Tibial artery (tissue), 4 donors: ENCODE measurements around the gene KRTAP1-5.

ENCODE experiments used
- DNase-seq, 2 donors: peaks; one replicate each; pipeline ENCODE4 v3.0.0-alpha.2; 2019
- H3K27ac ChIP-seq, 2 donors: fragments of 200-600 bp; sonication (generic) in 1 of 2; 1 replicate in 1 of 2; 2 replicates in 1 of 2; pipeline ENCODE4 v1.5.1; 2018 to 2019; ENCODE audit warnings: mild to moderate bottlenecking in 1 of 2
- H3K27me3 ChIP-seq, 2 donors: fragments of 200-600 bp; sonication (generic) in 1 of 2; one replicate each; pipeline versions ENCODE4 v1.5.1 to v1.6.0; 2016 to 2019
- H3K36me3 ChIP-seq, 3 donors: fragments of 200-600 bp; sonication (generic) in 2 of 3; one replicate each; pipeline ENCODE4 v1.5.1; 2016 to 2019; ENCODE audit warnings: mild to moderate bottlenecking in 2 of 3
- H3K4me1 ChIP-seq, 4 donors: fragments of 200-600 bp; sonication (generic) in 2 of 4; 1 replicate in 3 of 4; 2 replicates in 1 of 4; pipeline ENCODE4 v1.5.1; 2016 to 2019
- H3K4me3 ChIP-seq, 2 donors: fragments of 200-600 bp; sonication (generic) in 1 of 2; 1 replicate in 1 of 2; 2 replicates in 1 of 2; pipeline ENCODE4 v1.5.1; 2018 to 2019; ENCODE audit warnings: mild to moderate bottlenecking in 2 of 2
- H3K9me3 ChIP-seq, 3 donors: fragments of 200-600 bp; sonication (generic) in 1 of 3; one replicate each; pipeline ENCODE4 v1.5.1; 2016 to 2019
- CTCF ChIP-seq, 2 experiments: fragments of 200-600 bp in 1 of 2; fragments of 450-650 bp in 1 of 2; IDR thresholded peaks; one replicate each; pipeline ENCODE4 v1.5.1; 2017 to 2019; ENCODE audit warnings: antibody characterized with exemption in 2 of 2, mild to moderate bottlenecking in 1 of 2, moderate library complexity in 1 of 2
- intact Hi-C: fragments of 100-400 bp; cut with DNase I; formaldehyde crosslinking; loops from one replicate; pipeline ENCODE4 v1.15.0; 2023; ENCODE audit warnings: low total_unique reads

The KRTAP1-5 gene

GRCh38 chr17:40984226-40984625, 42.8 kb downstream of the KRTAP1-5 start, which contains the start of gene KRT40:
Gene KRT40, minus strand, starts transcription at chr17:40984326. Its CDS starts 53 bp downstream, at chr17:40984273.
- H3K9me3 ChIP-seq, result no peaks in the 10 kb centered on the region
- no peak for TF ChIP-seq CTCF (IDR thresholded peaks at IDR 0.05)
- no peaks in the 10 kb centered on the region for H3K27me3 ChIP-seq
- H3K36me3 ChIP-seq, result no peaks in the 10 kb centered on the region
- H3K27ac ChIP-seq, result no peak within 1 kb of the TSS
- no peak within 1 kb of the TSS for H3K4me3 ChIP-seq
- DNase-seq, result no peak
- H3K4me1 ChIP-seq, result peaks cover 0 to 7% (median 5%) of the 10 kb centered on the region in 4 donors
- intact Hi-C loops, result no loop called here

- TF ChIP-seq CTCF (IDR thresholded peaks at IDR 0.05), result no peak
- Histone ChIP-seq H3K27me3 (peaks cover 0 to 8% of the 10 kb centered on the region in 2 donors), H3K9me3 (no peaks in the 10 kb centered on the region), H3K4me1 (peaks cover 0 to 7% (median 5%) of the 10 kb centered on the region in 4 donors), H3K27ac (no peak overlapping the region), H3K4me3 (no peak overlapping the region), H3K36me3 (no peaks in the 10 kb centered on the region)
- no peak for DNase-seq
- intact Hi-C loops, result no loop called here
These were observed 45.9 kb downstream of the KRTAP1-5 start for GRCh38 chr17:40981115-40981514.

- no peak for TF ChIP-seq CTCF (IDR thresholded peaks at IDR 0.05)
- Histone ChIP-seq H3K4me1 (peaks cover 0 to 7% (median 5%) of the 10 kb centered on the region in 4 donors), H3K9me3 (no peaks in the 10 kb centered on the region), H3K27me3 (peaks cover 0 to 10% of the 10 kb centered on the region in 2 donors), H3K27ac (no peak overlapping the region), H3K36me3 (no peaks in the 10 kb centered on the region), H3K4me3 (no peak overlapping the region)
- DNase-seq, result no peak
- intact Hi-C loops, result no loop called here
These were observed 46.4 kb downstream of the KRTAP1-5 start for GRCh38 chr17:40980596-40980995.

GRCh38 chr17:40980117-40980516, 46.9 kb downstream of the KRTAP1-5 start:
- intact Hi-C loops, result no loop called here
- no peaks in the 10 kb centered on the region for H3K36me3 ChIP-seq
- H3K9me3 ChIP-seq, result no peaks in the 10 kb centered on the region
- no peak for DNase-seq
- H3K4me1 ChIP-seq, result peaks cover 0 to 7% (median 5%) of the 10 kb centered on the region in 4 donors
- H3K4me3 ChIP-seq, result no peak overlapping the region
- peaks cover 0 to 10% of the 10 kb centered on the region in 2 donors for H3K27me3 ChIP-seq
- no peak overlapping the region for H3K27ac ChIP-seq
- no peak for TF ChIP-seq CTCF (IDR thresholded peaks at IDR 0.05)

- Histone ChIP-seq H3K9me3 (no peaks in the 10 kb centered on the region), H3K4me1 (peaks cover 0 to 7% (median 5%) of the 10 kb centered on the region in 4 donors), H3K36me3 (no peaks in the 10 kb centered on the region), H3K4me3 (no peak overlapping the region), H3K27ac (no peak overlapping the region), H3K27me3 (peaks cover 0 to 10% of the 10 kb centered on the region in 2 donors)
- intact Hi-C loops, result no loop called here
- TF ChIP-seq CTCF (IDR thresholded peaks at IDR 0.05), result no peak
- no peak for DNase-seq
These were observed 48.3 kb downstream of the KRTAP1-5 start for GRCh38 chr17:40978575-40979151.
